ENCODE data around the gene CHRNA1. TPM values are rescaled to one million over a fixed set of nuclear protein-coding genes. Genes with fewer than 3 reads are reported as not detected.

CHRNA1 gene
- total RNA-seq, 4 donors from 2014 or later: not detected

GRCh38 chr2:174744111-174744510 is 20.2 kb downstream of the CHRNA1 start:
- Histone ChIP-seq H3K36me3 (no peaks in the 10 kb centered on the region), H3K4me3 (no peak overlapping the region), H3K27ac (no peak overlapping the region), H3K4me1 (no peaks in the 10 kb centered on the region), H3K9me3 (no peaks in the 10 kb centered on the region), H3K27me3 (no peaks in the 10 kb centered on the region)
- TF ChIP-seq, protein P1, sequence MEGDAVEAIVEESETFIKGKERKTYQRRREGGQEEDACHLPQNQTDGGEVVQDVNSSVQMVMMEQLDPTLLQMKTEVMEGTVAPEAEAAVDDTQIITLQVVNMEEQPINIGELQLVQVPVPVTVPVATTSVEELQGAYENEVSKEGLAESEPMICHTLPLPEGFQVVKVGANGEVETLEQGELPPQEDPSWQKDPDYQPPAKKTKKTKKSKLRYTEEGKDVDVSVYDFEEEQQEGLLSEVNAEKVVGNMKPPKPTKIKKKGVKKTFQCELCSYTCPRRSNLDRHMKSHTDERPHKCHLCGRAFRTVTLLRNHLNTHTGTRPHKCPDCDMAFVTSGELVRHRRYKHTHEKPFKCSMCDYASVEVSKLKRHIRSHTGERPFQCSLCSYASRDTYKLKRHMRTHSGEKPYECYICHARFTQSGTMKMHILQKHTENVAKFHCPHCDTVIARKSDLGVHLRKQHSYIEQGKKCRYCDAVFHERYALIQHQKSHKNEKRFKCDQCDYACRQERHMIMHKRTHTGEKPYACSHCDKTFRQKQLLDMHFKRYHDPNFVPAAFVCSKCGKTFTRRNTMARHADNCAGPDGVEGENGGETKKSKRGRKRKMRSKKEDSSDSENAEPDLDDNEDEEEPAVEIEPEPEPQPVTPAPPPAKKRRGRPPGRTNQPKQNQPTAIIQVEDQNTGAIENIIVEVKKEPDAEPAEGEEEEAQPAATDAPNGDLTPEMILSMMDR (IDR thresholded peaks at IDR 0.05): no peak
- TF ChIP-seq POLR2A (IDR thresholded peaks at IDR 0.05): no peak
- intact Hi-C loops (cut with DNase I; ENCODE audit: low total_unique reads): no loop called here
- DNase-seq: no peak

- intact Hi-C loops (cut with DNase I; ENCODE audit: low total_unique reads): no loop called here
- DNase-seq: no peak
- H3K9me3 ChIP-seq: no peaks in the 10 kb centered on the region
- H3K27ac ChIP-seq: no peak overlapping the region
- no peaks in the 10 kb centered on the region for H3K36me3 ChIP-seq
- no peak overlapping the region for H3K4me3 ChIP-seq
- H3K27me3 ChIP-seq: no peaks in the 10 kb centered on the region
- H3K4me1 ChIP-seq: no peaks in the 10 kb centered on the region
- TF ChIP-seq POLR2A (IDR thresholded peaks at IDR 0.05): no peak
- TF ChIP-seq, protein P1 (IDR thresholded peaks at IDR 0.05): no peak
Observed at GRCh38 chr2:174740721-174741120, 23.6 kb downstream of the CHRNA1 start.

- Histone ChIP-seq H3K9me3 (no peaks in the 10 kb centered on the region), H3K4me1 (no peaks in the 10 kb centered on the region), H3K36me3 (no peaks in the 10 kb centered on the region), H3K27me3 (no peaks in the 10 kb centered on the region), H3K27ac (no peak overlapping the region), H3K4me3 (no peak overlapping the region)
- intact Hi-C loops (cut with DNase I; ENCODE audit: low total_unique reads): no loop called here
- DNase-seq: no peak
- TF ChIP-seq, protein P1 (IDR thresholded peaks at IDR 0.05): no peak
- TF ChIP-seq POLR2A (IDR thresholded peaks at IDR 0.05): no peak
Observed at GRCh38 chr2:174738841-174739240, 25.4 kb downstream of the CHRNA1 start.

DNA sequence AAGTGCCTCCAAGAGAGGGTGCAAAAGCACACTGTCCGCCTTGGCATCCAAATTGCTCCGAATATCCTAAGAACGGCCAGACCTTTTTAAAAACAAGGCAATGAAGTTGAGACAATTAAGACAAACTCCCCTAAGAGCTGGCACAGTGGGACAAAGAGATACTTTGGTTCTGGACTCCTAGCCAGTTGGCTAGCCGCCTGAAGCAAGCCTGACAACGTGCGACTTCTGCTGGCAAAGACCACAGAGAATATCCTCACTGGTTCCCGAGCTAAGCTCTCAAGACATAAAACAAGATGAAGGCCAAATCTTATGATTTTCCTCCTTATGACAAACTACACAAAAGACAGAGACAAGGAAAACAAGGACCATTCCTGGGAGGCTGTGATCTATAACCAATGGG is 32.7 kb downstream of the CHRNA1 start:
- H3K36me3 ChIP-seq: no peaks in the 10 kb centered on the region
- H3K9me3 ChIP-seq: no peaks in the 10 kb centered on the region
- no peak overlapping the region for H3K4me3 ChIP-seq
- no peak overlapping the region for H3K27ac ChIP-seq
- peaks cover 0 to 5% of the 10 kb centered on the region in 2 donors for H3K27me3 ChIP-seq
- no peak for TF ChIP-seq POLR2A (IDR thresholded peaks at IDR 0.05)
- TF ChIP-seq, protein P1 (IDR thresholded peaks at IDR 0.05): no peak
- no peaks in the 10 kb centered on the region for H3K4me1 ChIP-seq
- intact Hi-C loops (cut with DNase I; ENCODE audit: low total_unique reads): no loop called here
- DNase-seq: no peak

DNA sequence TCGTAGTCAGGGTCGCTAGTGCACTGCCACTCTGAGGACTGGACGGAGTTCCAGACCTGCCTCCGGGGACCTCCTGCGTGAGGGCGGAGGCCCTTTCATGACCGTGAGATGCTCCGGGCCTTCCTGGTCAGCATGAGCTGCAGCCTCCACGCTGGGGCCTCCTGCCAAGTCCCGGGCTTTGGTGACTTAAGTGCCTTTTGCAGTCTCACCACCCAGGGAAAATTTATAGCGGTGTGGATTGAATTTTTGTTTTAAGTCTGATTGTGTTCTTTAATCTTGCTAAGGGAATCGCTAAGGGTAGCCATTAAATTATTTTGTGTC is 33.6 kb downstream of the CHRNA1 start:
- intact Hi-C loops (cut with DNase I; ENCODE audit: low total_unique reads): no loop called here
- no peak overlapping the region for H3K4me3 ChIP-seq
- TF ChIP-seq, protein P1 (IDR thresholded peaks at IDR 0.05): no peak
- TF ChIP-seq POLR2A (IDR thresholded peaks at IDR 0.05): no peak
- H3K27me3 ChIP-seq: peaks cover 0 to 5% of the 10 kb centered on the region in 2 donors
- DNase-seq: no peak
- H3K27ac ChIP-seq: no peak overlapping the region
- no peaks in the 10 kb centered on the region for H3K36me3 ChIP-seq
- H3K4me1 ChIP-seq: no peaks in the 10 kb centered on the region
- H3K9me3 ChIP-seq: no peaks in the 10 kb centered on the region

Measured in uterus (tissue), 4 donors.